Calu3 (cell line): ENCODE measurements around the gene PRPF38B. TPM values are rescaled to one million over a fixed set of nuclear protein-coding genes. Genes with fewer than 3 reads are reported as not detected.
"Not testable (repeated sequence)": the region's sequence is repeated elsewhere in the genome, so short reads cannot be mapped to it uniquely, and the experiment has no call there.

ENCODE experiments used
- BruUV-seq: library from RNA; stranded (reverse); fragments of 400-500 nt; replicated peaks from 2 replicates; lab custom pipeline; 2021; lab: Mats Ljungman, UMichigan
- CTCF ChIA-PET: fragments of 300-600 bp; sonication (Branson Sonifier 250); formaldehyde crosslinking; loops from one replicate; lab custom pipeline; 2022; ENCODE audit warnings: antibody characterized with exemption; lab: Charles Lee
- DNase-seq: peaks from one replicate; pipeline ENCODE4 v3.0.0; 2022
- H3K27ac Mint-ChIP-seq: one replicate; pipeline ENCODE4 v1.8.0; 2022; ENCODE audit warnings: mixed read lengths; ENCODE audit not compliant: unreplicated experiment
- H3K27me3 Mint-ChIP-seq: one replicate; pipeline ENCODE4 v1.8.0; 2022; ENCODE audit warnings: mixed read lengths; ENCODE audit not compliant: unreplicated experiment
- H3K36me3 Mint-ChIP-seq: one replicate; pipeline ENCODE4 v1.8.0; 2022; ENCODE audit warnings: mild to moderate bottlenecking, moderate library complexity, mixed read lengths; ENCODE audit not compliant: insufficient read depth, unreplicated experiment
- H3K4me1 Mint-ChIP-seq: one replicate; pipeline ENCODE4 v1.8.0; 2022; ENCODE audit warnings: mild to moderate bottlenecking, low read depth, mixed read lengths; ENCODE audit not compliant: unreplicated experiment
- H3K4me3 Mint-ChIP-seq: one replicate; pipeline ENCODE4 v1.8.0; 2022; ENCODE audit warnings: mild to moderate bottlenecking, low read depth, moderate library complexity, mixed read lengths; ENCODE audit not compliant: unreplicated experiment
- H3K9me3 Mint-ChIP-seq: one replicate; pipeline ENCODE4 v1.8.0; 2022; ENCODE audit warnings: low read depth, mixed read lengths; ENCODE audit not compliant: unreplicated experiment
- intact Hi-C: fragments of 100-400 bp; cut with micrococcal nuclease; formaldehyde crosslinking; loops from one replicate; pipeline ENCODE4 v1.10.0; 2022; ENCODE audit not compliant: unreplicated experiment
- total RNA-seq: library from RNA; stranded (reverse); gene quantifications from 2 replicates; pipeline ENCODE4 v1.2.3, GENCODE V29; 2022
- TF ChIP-seq, protein P1 (sequence below): fragments of 200-600 bp; IDR thresholded peaks from one replicate; pipeline ENCODE4 v1.8.0; 2022; ENCODE audit warnings: antibody characterized with exemption; ENCODE audit not compliant: unreplicated experiment

PRPF38B gene
- total RNA-seq, 1 experiment from 2014 or later: 47.6 TPM

DNA sequence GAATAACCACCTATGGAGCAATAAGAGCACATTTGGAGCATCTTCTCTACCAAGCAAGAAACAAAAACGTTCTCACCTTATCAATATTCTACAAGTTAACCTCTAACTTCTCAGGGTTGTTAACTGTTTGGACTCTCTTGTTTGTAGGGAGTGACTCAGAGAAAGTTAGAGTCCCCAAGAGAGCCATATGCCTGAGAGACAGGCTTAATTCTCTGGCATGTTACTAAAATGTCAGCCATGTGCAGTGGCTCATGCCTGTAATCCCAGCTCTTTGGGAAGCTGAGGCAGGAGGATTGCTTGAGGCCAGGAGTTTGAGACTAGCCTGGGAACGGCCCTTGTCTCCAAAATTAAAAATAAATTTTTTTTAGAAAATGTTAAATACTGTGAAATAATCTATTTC is 27.0 kb upstream of the PRPF38B start:
- H3K27ac Mint-ChIP-seq: no peak overlapping the region
- H3K4me1 Mint-ChIP-seq: no peaks in the 10 kb centered on the region
- TF ChIP-seq, protein P1, sequence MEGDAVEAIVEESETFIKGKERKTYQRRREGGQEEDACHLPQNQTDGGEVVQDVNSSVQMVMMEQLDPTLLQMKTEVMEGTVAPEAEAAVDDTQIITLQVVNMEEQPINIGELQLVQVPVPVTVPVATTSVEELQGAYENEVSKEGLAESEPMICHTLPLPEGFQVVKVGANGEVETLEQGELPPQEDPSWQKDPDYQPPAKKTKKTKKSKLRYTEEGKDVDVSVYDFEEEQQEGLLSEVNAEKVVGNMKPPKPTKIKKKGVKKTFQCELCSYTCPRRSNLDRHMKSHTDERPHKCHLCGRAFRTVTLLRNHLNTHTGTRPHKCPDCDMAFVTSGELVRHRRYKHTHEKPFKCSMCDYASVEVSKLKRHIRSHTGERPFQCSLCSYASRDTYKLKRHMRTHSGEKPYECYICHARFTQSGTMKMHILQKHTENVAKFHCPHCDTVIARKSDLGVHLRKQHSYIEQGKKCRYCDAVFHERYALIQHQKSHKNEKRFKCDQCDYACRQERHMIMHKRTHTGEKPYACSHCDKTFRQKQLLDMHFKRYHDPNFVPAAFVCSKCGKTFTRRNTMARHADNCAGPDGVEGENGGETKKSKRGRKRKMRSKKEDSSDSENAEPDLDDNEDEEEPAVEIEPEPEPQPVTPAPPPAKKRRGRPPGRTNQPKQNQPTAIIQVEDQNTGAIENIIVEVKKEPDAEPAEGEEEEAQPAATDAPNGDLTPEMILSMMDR: no peak
- peaks cover 12% of the 10 kb centered on the region for H3K36me3 Mint-ChIP-seq
- H3K9me3 Mint-ChIP-seq: peaks cover 2% of the 10 kb centered on the region
- CTCF ChIA-PET: no interaction called here
- BruUV-seq: no TSS peak
- no peak overlapping the region for H3K4me3 Mint-ChIP-seq
- no peak for DNase-seq
- intact Hi-C loops: no loop called here
- no peaks in the 10 kb centered on the region for H3K27me3 Mint-ChIP-seq

DNA sequence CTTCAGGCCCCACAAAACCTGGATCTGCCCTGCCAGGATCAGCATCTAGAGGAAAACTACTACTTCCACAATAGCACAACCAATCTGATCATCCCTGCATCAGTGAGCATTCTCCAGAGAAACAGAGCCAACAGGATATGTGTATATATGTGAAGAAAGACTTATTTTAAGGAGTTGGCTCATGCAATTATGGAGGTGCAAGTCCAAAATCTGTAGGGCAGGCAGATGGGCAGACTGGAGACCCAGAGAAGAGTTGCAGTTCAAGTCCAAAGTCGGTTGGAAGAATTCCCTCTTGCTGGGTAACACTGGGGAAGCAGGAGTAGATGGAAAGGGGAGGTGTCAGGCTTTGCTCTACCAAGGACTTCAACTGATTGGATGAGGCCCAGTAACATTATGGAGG is 26.3 kb upstream of the PRPF38B start:
- intact Hi-C loops: no loop called here
- DNase-seq: no peak
- Mint-ChIP-seq H3K27me3 (no peaks in the 10 kb centered on the region), H3K9me3 (peaks cover 2% of the 10 kb centered on the region), H3K4me1 (no peaks in the 10 kb centered on the region), H3K4me3 (no peak overlapping the region), H3K27ac (no peak overlapping the region), H3K36me3 (peaks cover 11% of the 10 kb centered on the region)
- TF ChIP-seq, protein P1: no peak
- CTCF ChIA-PET: no interaction called here
- BruUV-seq: no TSS peak

- H3K27me3 Mint-ChIP-seq, H3K36me3 Mint-ChIP-seq, DNase-seq, H3K27ac Mint-ChIP-seq, intact Hi-C loops, H3K4me3 Mint-ChIP-seq, BruUV-seq, H3K9me3 Mint-ChIP-seq, H3K4me1 Mint-ChIP-seq: not testable (repeated sequence)
- CTCF ChIA-PET: interaction anchor here (0.8 kb wide), 1 partner anchor 69 kb away, joined by 3 read pairs; no protein-coding TSS in a partner anchor
These were observed 24.7 kb upstream of the PRPF38B start for GRCh38 chr1:108667422-108667821.

GRCh38 chr1:108668777-108669176 is 23.3 kb upstream of the PRPF38B start:
- no TSS peak for BruUV-seq
- H3K27ac Mint-ChIP-seq: no peak overlapping the region
- TF ChIP-seq, protein P1: no peak
- CTCF ChIA-PET: no interaction called here
- H3K27me3 Mint-ChIP-seq: no peaks in the 10 kb centered on the region
- no peaks in the 10 kb centered on the region for H3K36me3 Mint-ChIP-seq
- intact Hi-C loops: no loop called here
- no peaks in the 10 kb centered on the region for H3K4me1 Mint-ChIP-seq
- H3K9me3 Mint-ChIP-seq: peaks cover 2% of the 10 kb centered on the region
- no peak for DNase-seq
- no peak overlapping the region for H3K4me3 Mint-ChIP-seq

- no TSS peak for BruUV-seq
- CTCF ChIA-PET: no interaction called here
- Mint-ChIP-seq H3K27ac (no peak overlapping the region), H3K4me3 (no peak overlapping the region), H3K4me1 (no peaks in the 10 kb centered on the region), H3K9me3 (peaks cover 2% of the 10 kb centered on the region), H3K27me3 (no peaks in the 10 kb centered on the region), H3K36me3 (no peaks in the 10 kb centered on the region)
- no peak for DNase-seq
- intact Hi-C loops: no loop called here
- TF ChIP-seq, protein P1: no peak
These were observed 22.4 kb upstream of the PRPF38B start for GRCh38 chr1:108669679-108670078.
